Keratinocyte (primary cell): ENCODE measurements around the gene CPNE1. TPM values are rescaled to one million over a fixed set of nuclear protein-coding genes. Genes with fewer than 3 reads are reported as not detected.

ENCODE experiments used
- DNase-seq: peaks from one replicate; pipeline ENCODE4 v3.0.0-alpha.2; 2011; ENCODE audit warnings: low read depth, missing footprints, low spot score
- FAIRE-seq: peaks from 2 replicates; lab custom pipeline; 2011; peaks lifted over from hg19 to GRCh38; lab: Jason Lieb, UNC
- H2AFZ ChIP-seq: 2 replicates; pipeline ENCODE4 v1.6.0; 2012; ENCODE audit warnings: low read length, control low read depth, inconsistent platforms; ENCODE audit not compliant: control insufficient read depth
- H3K27ac ChIP-seq: 2 replicates; pipeline ENCODE4 v1.5.1; 2011; ENCODE audit warnings: low read length; ENCODE audit not compliant: control insufficient read depth, insufficient read depth
- H3K27me3 ChIP-seq: 3 replicates; pipeline ENCODE4 v1.6.0; 2011; ENCODE audit warnings: low read length; ENCODE audit not compliant: control insufficient read depth, insufficient read depth; ENCODE audit errors: extremely low read depth
- H3K36me3 ChIP-seq, 2 experiments: 2 replicates in 1 of 2; 3 replicates in 1 of 2; pipeline ENCODE4 v1.5.1; 2011; ENCODE audit warnings: low read length in 2 of 2, mild to moderate bottlenecking in 1 of 2; ENCODE audit not compliant: control insufficient read depth in 2 of 2, insufficient read depth in 2 of 2; ENCODE audit errors: extremely low read depth in 1 of 2
- H3K4me1 ChIP-seq: 3 replicates; pipeline ENCODE4 v1.5.1; 2011; ENCODE audit warnings: low read length; ENCODE audit not compliant: control insufficient read depth, insufficient read depth; ENCODE audit errors: extremely low read depth
- H3K4me2 ChIP-seq: 3 replicates; pipeline ENCODE4 v1.6.0; 2011; ENCODE audit warnings: low read depth, low read length; ENCODE audit not compliant: control insufficient read depth, insufficient read depth; ENCODE audit errors: extremely low read depth
- H3K4me3 ChIP-seq, 3 experiments: fragments of 200-600 bp in 1 of 3; sonication (generic) in 1 of 3; 2 replicates in 2 of 3; 3 replicates in 1 of 3; pipeline ENCODE4 v1.5.1; 2011 to 2016; ENCODE audit warnings: low read length in 3 of 3, mild to moderate bottlenecking in 3 of 3, control low read depth in 2 of 3, inconsistent platforms in 1 of 3, low read depth in 1 of 3, mixed read lengths in 1 of 3, mixed run types in 1 of 3, moderate library complexity in 1 of 3; ENCODE audit not compliant: control insufficient read depth in 2 of 3, insufficient read depth in 2 of 3; ENCODE audit errors: extremely low read depth in 1 of 3
- H3K79me2 ChIP-seq: 2 replicates; pipeline ENCODE4 v1.6.0; 2012; ENCODE audit warnings: low read length; ENCODE audit not compliant: control insufficient read depth, insufficient read depth
- H3K9ac ChIP-seq: 3 replicates; pipeline ENCODE4 v1.6.0; 2011; ENCODE audit warnings: low read length; ENCODE audit not compliant: control insufficient read depth, insufficient read depth; ENCODE audit errors: extremely low read depth
- H3K9me1 ChIP-seq: 3 replicates; pipeline ENCODE4 v1.6.0; 2011; ENCODE audit warnings: low read length; ENCODE audit not compliant: control insufficient read depth, insufficient read depth; ENCODE audit errors: extremely low read depth
- H3K9me3 ChIP-seq: 2 replicates; pipeline ENCODE4 v1.5.1; 2012; ENCODE audit warnings: low read depth, low read length; ENCODE audit not compliant: control insufficient read depth
- H4K20me1 ChIP-seq: 3 replicates; pipeline ENCODE4 v1.6.0; 2011; ENCODE audit warnings: low read length; ENCODE audit not compliant: control insufficient read depth, insufficient read depth; ENCODE audit errors: extremely low read depth
- CTCF ChIP-seq, 3 experiments: IDR thresholded peaks in 1 of 3; conservative IDR thresholded peaks in 1 of 3; optimal IDR thresholded peaks in 1 of 3; 2 replicates in 2 of 3; 3 replicates in 1 of 3; pipeline versions ENCODE3 to v1.5.1; 2011; ENCODE audit warnings: low read length in 3 of 3, mild to moderate bottlenecking in 3 of 3, moderate library complexity in 2 of 3, control low read depth in 1 of 3, inconsistent platforms in 1 of 3; ENCODE audit not compliant: insufficient read depth in 2 of 3; ENCODE audit errors: extremely low read depth in 1 of 3
- EZH2 ChIP-seq: IDR thresholded peaks from one replicate; pipeline ENCODE4 v1.6.1; 2012; ENCODE audit warnings: inconsistent platforms, mild to moderate bottlenecking, low read length, moderate library complexity
- dilution Hi-C: fragments of 300-500 bp; cut with MboI; formaldehyde crosslinking; loops from one replicate; pipeline ENCODE4 v1.7.0; 2020; ENCODE audit warnings: low sequenced_read_pairs; ENCODE audit not compliant: extremely low pct_ligation_motif_present
- polyA plus RNA-seq, 5 experiments: library from polyadenylated mRNA; depleted of rRNA in 3 of 5; stranded (reverse) in 3 of 5; stranded (forward) in 1 of 5; unstranded in 1 of 5; fragments of >200 nt; gene quantifications; 1 replicate in 1 of 5; 2 replicates in 3 of 5; 3 replicates in 1 of 5; pipeline versions ENCODE4 v1.2.1 to v1.2.3, GENCODE V29; 2011 to 2012; ENCODE audit warnings: missing spikeins in 2 of 5, low read depth in 1 of 5, low replicate concordance in 1 of 5
- small RNA-seq, 3 experiments: library from RNA; depleted of rRNA; stranded (forward); fragments of <200 nt; gene quantifications; one replicate each; pipeline ENCODE3, GENCODE V24; 2012; ENCODE audit warnings: low read depth in 3 of 3, low replicate concordance in 1 of 3; ENCODE audit not compliant: insufficient read length in 3 of 3

CPNE1 gene
- polyA plus RNA-seq, 1 donor (not counting 4 experiments of a cell fraction or from before 2014, with no cell fraction given), result 111 TPM

GRCh38 chr20:35576816-35577215 is 87.9 kb downstream of the CPNE1 start:
- H3K27ac ChIP-seq, result no peak overlapping the region
- no peaks in the 10 kb centered on the region for H3K79me2 ChIP-seq
- dilution Hi-C loops, result no loop called here
- TF ChIP-seq CTCF (optimal IDR thresholded peaks at IDR 0.05 in 1 of 3, IDR thresholded peaks at IDR 0.05 in 1 of 3, conservative IDR thresholded peaks at IDR 0.05 in 1 of 3; ENCODE audit: extremely low read depth in 1 of 3, insufficient read depth in 2 of 3, low read length in 3 of 3) (no peak), EZH2 (no peak)
- no peak overlapping the region for H3K4me2 ChIP-seq
- DNase-seq (no peak), FAIRE-seq (no peak)
- H2AFZ ChIP-seq, result no peak overlapping the region
- H3K27me3 ChIP-seq, result peaks cover 3% of the 10 kb centered on the region
- H3K9ac ChIP-seq, result no peak overlapping the region
- H3K9me1 ChIP-seq, result no peaks in the 10 kb centered on the region
- no peaks in the 10 kb centered on the region for H4K20me1 ChIP-seq
- no peaks in the 10 kb centered on the region for H3K9me3 ChIP-seq
- H3K4me1 ChIP-seq, result no peaks in the 10 kb centered on the region
- no peaks in the 10 kb centered on the region for H3K36me3 ChIP-seq
- H3K4me3 ChIP-seq, result no peak overlapping the region

Small RNA genes lying within 50 kb of the gene (small RNA-seq; reads per million reads assigned to genes)
- gene RNU6-759P (0 reads per million in 3 experiments), gene RPL37P1 (0 reads per million in 3 experiments)

Other genes with a start within 250 kb of the CPNE1 start
- gene GDF5, start 226.7 kb downstream of the CPNE1 start, polyA plus RNA-seq, result 0.06 to 0.12 TPM (median 0.07 TPM) in 3 replicates
- 4.1 to 8.1 TPM (median 5.8 TPM) in 3 replicates for gene CEP250, start 209.3 kb downstream of the CPNE1 start, polyA plus RNA-seq
- not detected in 3 replicates for gene C20orf173, start 135.2 kb downstream of the CPNE1 start, polyA plus RNA-seq
- 201 to 259 TPM (median 242 TPM) in 3 replicates for gene ERGIC3, start 122.8 kb downstream of the CPNE1 start, polyA plus RNA-seq
- gene SPAG4, start 49.1 kb downstream of the CPNE1 start, polyA plus RNA-seq, result 0.93 to 1.9 TPM (median 1.3 TPM) in 3 replicates
- 79.6 to 105 TPM (median 98.9 TPM) in 3 replicates for gene RBM12, start within 50 bp of the CPNE1 start, polyA plus RNA-seq
- 38.9 to 42.4 TPM (median 39.6 TPM) in 3 replicates for gene NFS1, start 34.5 kb upstream of the CPNE1 start, polyA plus RNA-seq
- 195 to 348 TPM (median 302 TPM) in 3 replicates for gene ROMO1, start 34.5 kb upstream of the CPNE1 start, polyA plus RNA-seq
- gene RBM39, start 77.4 kb upstream of the CPNE1 start, polyA plus RNA-seq, result 37.4 to 146 TPM (median 139 TPM) in 3 replicates
- 23.2 to 31.9 TPM (median 27.6 TPM) in 3 replicates for gene PHF20, start 107.1 kb upstream of the CPNE1 start, polyA plus RNA-seq